AG10803 (cell line): Measurements from ENCODE around the gene OVOL2.
A peak's percentile ranks its signal among the peaks of the same experiment; 100 is the strongest.

Experiments used
- DNase-seq: peaks from one replicate; pipeline ENCODE4 v3.0.0; 2010; ENCODE audit warnings: low read depth
- H3K4me3 ChIP-seq: 2 replicates; pipeline ENCODE4 v1.5.1; 2011; ENCODE audit warnings: mild to moderate bottlenecking, low read length, control low read depth
- TF ChIP-seq, protein P1 (sequence below): conservative IDR thresholded peaks from 2 replicates; pipeline ENCODE4 v1.5.1; 2011; ENCODE audit warnings: mild to moderate bottlenecking, low read length, control low read depth, inconsistent platforms

OVOL2 gene

DNA sequence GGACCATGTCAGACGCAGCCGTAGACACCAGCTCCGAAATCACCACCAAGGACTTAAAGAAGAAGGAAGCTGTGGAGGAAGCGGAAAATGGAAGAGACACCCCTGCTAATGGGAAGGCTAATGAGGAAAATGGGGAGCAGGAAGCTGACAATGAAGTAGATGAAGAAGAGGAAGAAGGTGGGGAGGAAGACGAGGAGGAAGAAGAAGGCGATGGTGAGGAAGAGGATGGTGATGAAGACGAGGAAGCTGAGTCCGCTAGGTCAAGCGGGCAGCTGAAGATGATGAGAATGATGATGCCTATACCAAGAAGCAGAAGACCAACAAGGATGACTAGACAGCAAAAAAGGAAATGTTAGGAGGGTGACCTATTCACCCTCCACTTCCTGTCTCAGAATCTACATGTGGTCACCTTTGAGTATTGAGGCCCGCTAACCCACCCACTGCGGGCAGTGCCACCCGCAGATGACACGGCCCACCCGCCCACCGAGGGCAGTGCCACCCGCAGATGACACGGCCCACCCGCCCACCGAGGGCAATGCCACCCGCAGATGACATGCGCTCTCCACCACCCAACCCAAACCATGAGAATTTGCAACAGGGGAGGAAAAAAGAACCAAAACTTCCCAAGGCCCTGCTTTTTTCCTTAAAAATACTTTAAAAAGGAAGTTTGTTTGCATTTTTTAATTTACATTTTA is 45.6 kb downstream of the OVOL2 start:
- TF ChIP-seq, protein P1, sequence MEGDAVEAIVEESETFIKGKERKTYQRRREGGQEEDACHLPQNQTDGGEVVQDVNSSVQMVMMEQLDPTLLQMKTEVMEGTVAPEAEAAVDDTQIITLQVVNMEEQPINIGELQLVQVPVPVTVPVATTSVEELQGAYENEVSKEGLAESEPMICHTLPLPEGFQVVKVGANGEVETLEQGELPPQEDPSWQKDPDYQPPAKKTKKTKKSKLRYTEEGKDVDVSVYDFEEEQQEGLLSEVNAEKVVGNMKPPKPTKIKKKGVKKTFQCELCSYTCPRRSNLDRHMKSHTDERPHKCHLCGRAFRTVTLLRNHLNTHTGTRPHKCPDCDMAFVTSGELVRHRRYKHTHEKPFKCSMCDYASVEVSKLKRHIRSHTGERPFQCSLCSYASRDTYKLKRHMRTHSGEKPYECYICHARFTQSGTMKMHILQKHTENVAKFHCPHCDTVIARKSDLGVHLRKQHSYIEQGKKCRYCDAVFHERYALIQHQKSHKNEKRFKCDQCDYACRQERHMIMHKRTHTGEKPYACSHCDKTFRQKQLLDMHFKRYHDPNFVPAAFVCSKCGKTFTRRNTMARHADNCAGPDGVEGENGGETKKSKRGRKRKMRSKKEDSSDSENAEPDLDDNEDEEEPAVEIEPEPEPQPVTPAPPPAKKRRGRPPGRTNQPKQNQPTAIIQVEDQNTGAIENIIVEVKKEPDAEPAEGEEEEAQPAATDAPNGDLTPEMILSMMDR = no peak
- no peak for DNase-seq
- no peak overlapping the region for H3K4me3 ChIP-seq

DNA sequence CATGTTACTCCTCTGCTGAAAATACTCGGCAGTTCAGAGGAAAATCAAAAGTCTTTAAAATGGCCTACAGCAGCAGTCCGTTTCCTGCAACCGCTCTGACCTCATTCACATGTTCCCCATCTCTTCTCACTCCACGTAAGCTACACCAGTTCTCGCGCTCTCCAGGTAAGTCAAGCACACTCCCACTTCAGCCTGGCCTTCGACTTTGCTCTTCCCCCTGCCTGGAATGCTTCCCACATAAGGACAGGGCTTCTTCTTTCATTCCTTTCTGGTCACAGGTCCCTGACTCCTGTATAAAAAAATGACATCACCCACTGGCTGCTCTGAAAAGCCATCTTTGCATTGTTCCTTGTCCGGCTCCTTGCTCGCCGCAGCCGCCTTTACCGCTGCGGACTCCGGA is 46.2 kb downstream of the OVOL2 start:
- TF ChIP-seq, protein P1 = no peak
- H3K4me3 ChIP-seq = no peak overlapping the region
- no peak for DNase-seq

DNA sequence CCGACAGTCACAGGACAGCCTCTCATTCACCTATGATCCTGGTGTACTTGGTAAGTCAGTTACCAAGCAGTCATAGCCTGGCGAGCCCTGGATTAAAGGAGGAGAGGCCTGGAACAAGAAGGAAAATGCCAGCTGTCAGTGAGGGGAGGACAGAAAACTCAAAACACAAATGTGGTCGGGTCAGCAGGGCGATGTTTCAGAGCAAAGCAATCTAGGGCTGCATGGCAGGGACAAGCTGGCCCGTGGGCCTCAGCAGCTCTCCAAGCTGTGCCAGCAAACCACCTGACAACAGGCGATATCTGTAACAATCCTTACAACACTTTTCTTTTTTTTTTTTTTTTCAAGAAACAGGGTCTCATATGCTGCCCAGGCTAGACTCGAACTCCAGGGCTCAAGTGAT is 48.6 kb downstream of the OVOL2 start:
- no peak for DNase-seq
- no peak overlapping the region for H3K4me3 ChIP-seq
- TF ChIP-seq, protein P1 = no peak

DNA sequence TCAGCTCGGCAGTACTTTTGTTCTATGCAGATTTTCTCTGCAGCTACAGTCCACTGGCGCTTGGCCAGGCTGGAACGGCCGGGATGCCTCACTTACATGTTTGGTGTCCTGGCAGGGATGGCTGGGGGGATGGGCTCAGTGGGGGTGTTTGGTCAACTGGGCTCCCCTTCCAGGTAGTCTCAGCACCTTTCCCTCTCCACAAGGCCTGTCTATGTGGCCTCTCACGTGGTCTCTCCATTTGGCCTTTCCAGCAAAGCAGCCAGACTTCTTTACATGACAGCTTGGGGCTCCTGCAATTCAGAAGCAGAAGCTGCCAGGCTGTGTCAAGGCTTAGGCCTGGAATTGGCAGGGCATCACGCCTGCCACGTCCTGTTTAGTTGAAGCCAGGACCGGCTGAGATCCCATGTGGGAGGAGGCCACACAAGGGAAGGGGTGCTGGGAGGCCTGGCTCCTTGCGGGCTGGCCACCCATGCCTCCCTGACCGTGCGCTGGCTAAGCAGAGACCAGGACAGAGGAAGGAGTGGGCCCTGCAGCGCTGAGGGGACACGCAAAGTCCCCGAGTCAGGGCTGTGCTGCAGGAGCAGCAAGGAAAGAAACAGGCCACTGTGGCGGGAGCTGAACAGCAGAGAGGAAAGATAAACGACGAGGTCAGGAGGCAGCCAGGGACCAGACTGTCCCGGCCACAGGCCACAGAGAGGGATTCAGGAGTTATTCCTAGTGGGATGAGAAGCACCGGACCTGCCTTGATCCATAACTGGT is 50.0 kb downstream of the OVOL2 start:
- DNase-seq = peak; percentile 15
- TF ChIP-seq, protein P1 = no peak
- H3K4me3 ChIP-seq = no peak overlapping the region

DNA sequence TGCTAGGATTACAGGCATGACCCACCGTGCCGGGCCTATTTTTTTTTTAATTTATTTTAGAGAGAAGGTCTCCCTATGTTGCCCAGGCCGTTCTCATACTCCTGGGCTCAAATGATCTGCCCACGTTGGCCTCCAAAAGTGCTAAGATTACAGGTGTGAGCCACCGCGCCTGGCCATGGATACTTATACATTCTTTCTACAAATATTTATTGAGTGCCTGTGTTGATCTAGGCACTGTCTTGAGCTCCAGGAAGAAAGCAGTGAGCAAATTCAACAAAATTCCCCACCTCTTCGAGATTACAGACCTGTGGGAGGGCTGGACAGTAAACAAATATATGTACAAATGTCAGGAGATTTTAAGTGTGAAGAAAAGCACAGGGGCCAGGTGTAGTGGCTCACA is 51.0 kb downstream of the OVOL2 start:
- H3K4me3 ChIP-seq = no peak overlapping the region
- DNase-seq = no peak
- TF ChIP-seq, protein P1 = no peak

DNA sequence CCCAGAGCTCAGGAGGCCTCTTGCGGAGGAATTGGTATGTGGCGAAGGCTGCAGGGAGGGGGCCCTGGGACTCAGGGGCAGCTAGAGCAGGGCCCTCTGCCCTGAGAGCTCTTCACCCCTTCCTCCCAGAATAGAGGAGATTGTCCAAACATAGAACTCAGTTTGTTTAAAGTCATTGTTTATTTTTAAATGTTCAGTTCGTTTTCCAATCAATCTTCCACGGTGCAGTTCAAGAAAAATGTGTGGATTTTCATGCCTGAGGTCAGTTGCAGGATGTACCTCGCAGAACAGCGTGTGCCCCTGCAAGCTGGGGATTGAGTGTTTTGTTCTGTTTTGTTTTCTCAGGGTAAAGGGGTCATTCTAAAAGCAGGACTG is 51.7 kb downstream of the OVOL2 start:
- TF ChIP-seq, protein P1 = no peak
- H3K4me3 ChIP-seq = no peak overlapping the region
- DNase-seq = no peak
